ENCODE measurements around the gene RASSF4. TPM values are rescaled to one million over a fixed set of nuclear protein-coding genes. Genes with fewer than 3 reads are reported as not detected.

RASSF4 gene
- total RNA-seq, 1 donor, result 1.1 TPM

DNA sequence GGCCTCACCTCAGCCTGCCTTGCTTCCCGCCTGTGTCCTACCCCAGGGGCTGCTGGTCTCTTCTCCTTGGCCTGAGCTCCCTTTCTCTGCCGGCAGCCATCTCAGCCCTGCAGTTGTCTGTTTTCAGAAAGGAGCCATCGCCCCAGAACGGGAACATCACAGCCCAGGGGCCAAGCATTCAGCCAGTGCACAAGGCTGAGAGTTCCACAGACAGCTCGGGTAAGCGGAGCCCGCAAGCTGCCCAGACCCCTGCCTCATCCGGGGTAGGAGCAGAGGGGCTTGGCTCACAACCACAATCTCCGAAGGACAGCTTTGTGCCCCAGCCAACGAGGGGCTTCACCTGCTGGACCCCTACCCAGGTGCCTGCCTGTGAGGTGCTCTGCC is 24.3 kb downstream of the RASSF4 start:
- no peak for DNase-seq (ENCODE audit: low read depth in 2 of 3, low spot score in 2 of 3)

DNA sequence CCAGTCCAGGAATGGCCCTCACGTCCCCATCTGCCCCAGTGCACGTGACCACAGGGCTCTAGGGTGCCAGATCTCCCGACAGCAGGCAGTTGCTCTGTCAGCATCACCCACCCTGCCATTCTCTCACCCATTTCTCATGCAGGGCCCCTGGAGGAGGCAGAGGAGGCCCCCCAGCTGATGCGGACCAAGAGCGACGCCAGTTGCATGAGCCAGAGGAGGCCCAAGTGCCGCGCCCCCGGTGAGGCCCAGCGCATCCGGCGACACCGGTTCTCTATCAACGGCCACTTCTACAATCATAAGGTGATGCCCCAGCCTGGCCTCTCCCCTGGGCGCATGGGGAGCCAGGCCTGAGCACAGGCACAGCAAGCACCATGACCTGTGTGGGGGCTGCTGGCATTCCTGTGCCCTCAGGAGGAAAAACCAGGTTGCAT is 25.1 kb downstream of the RASSF4 start:
- DNase-seq (ENCODE audit: low read depth in 2 of 3, low spot score in 2 of 3), result no peak

DNA sequence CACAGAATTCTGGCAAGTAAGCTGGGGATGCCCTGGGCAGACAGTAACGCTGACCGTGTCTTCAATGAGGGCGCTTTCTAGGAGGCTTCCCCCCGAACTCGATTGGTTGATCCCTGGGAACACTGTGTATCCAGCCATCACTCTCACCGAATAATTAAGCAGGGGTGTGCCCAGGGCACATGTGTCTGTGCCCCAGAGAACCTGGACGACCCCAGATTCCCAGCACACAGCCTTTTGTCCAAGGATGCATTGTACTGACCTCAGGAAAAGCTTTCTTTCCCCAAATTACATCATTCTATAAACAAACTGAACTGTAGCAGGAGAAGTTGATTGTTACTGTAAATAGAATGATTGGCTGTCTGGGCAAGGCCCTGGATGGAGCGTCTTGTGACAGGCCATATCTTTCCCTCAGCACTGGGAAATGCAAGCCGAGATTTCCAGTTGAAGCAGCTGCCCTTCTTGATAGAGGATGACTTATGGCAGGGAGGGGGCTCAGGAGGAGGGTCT is 25.6 kb downstream of the RASSF4 start:
- no peak for DNase-seq (ENCODE audit: low read depth in 2 of 3, low spot score in 2 of 3)

DNA sequence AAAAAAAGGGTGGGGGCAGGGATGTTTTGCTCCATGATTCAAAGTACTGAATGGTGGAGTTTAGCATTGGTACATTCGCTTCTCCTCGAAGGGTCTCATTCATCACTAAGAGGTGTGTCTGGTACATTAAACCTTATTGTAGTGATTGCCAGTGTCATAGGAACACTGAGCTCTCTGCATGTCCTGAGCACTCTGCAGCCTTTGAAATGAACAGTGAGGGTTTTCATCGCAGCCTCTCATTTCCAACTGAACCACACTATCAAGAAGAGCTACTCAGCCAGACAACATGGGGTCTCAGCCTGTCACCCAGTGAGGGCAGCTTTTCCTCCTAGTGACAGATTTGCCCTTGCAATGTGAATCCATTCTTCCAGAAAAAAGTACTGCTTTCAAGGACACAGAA is 26.6 kb downstream of the RASSF4 start:
- DNase-seq (ENCODE audit: low read depth in 2 of 3, low spot score in 2 of 3), result no peak

DNA sequence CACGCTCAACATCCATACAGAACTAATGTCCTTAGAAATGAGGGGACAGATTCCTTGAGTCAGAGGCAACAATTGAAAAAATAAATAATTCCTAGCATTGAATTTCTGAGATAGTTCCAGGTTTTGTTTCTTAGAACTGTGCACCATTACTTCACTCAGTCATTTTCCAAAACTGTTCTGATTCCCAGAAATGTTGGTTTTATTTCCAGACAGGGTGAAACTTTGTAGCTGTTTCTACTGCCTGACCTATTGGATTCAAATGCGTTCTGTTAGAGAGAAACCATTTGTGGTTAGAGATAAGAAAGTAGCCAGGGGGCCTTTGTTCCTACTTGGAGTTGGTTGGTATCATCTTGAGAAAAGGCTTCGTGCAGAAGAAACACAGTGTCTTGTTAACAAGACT is 27.1 kb downstream of the RASSF4 start:
- DNase-seq (ENCODE audit: low read depth in 2 of 3, low spot score in 2 of 3), result no peak

DNA sequence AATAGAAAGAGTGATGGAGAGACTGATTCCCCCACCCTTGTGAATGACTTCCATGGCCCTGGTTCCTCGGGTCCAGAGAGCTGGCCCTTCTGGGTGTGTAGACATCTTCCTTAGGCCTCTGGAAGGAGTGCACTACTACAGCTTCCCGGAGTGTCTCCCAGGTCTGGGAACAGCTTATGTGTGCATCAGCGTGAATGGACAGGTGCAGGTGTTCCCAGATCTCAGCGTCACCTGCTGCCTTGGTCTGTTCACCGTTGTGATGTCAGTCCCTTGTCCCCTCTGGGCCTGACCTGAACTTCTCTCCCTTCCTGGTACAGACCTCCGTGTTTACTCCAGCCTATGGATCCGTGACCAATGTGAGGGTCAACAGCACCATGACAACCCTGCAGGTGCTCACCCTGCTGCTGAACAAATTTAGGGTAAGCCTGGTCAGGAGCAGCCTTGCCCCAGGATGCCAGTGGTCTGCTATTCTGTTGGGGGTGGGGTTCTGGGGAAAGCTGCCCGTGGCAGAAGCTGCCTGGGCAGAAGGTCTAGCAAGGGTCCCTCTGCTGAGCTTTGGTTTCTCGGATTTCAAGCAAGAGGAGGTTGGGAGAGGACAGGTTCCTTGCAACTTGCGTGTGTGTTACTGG is 29.5 kb downstream of the RASSF4 start:
- DNase-seq (ENCODE audit: low read depth in 2 of 3, low spot score in 2 of 3), result no peak

DNA sequence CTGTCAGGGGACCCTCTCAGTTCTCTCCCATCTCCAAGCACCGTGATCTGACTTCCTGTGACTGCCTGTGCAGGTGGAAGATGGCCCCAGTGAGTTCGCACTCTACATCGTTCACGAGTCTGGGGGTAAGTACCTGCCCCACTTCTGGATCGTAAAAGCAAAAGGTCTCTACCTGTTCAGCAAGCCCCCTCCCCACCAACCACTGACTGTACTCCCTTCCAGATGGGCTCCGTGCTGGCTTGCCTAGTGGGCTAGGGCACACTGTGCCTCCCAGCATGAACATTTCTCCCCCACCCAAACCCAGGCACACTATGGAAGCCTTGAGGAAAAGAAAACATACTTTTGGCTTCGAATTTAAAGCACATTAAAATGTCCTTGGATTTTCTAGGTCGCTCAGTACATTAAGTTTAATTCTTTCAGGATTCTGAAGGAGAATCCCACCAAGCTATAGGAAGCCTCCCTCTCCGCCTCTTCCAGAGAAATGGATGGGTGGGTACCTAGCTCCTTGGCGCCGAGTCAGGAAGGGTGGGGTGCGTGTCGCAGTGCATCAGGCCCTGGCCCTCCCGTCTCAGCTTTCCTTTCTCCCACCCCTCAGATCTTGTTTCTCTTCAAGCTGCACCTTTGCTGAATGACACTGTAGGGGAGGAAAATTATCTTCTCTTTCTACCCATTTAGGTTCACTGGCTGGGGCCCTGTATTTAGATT is 30.1 kb downstream of the RASSF4 start:
- no peak for DNase-seq (ENCODE audit: low read depth in 2 of 3, low spot score in 2 of 3)

DNA sequence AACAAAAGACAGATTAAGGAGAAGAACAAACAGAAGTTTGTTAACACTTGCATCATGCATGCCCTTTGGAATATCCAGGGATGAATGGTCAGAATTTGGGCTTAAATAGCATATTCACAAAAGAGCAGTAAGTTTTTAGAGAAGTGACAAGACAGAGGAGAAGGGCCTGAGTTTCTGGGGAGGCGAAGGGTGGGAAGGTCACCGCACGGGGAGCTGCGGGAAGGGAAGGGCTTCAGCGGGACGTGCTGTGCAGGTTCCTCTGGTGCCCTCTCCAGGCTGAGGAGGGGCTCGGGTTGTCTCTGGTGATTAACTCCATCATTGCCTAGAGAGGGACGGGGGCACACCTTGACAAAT is 30.7 kb downstream of the RASSF4 start:
- DNase-seq (ENCODE audit: low read depth in 2 of 3, low spot score in 2 of 3), result peak in 2 of 3 donors; percentile 62 to 65

DNA sequence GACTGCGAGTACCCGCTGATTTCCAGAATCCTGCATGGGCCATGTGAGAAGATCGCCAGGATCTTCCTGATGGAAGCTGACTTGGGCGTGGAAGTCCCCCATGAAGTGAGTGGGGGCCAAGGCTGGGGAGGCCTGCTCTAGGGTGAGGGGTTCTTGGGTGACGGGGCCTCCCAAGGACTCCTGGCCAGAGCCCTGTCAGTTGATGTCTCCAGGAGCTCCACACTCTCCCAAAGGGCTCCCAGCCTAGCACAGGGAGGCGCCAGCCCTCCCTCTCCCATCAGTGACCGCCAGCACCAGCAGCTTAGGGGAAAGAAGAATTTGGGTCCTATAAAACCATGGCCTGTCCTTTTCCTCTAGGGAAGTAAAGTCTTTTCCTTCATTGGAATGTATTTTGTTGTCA is 31.4 kb downstream of the RASSF4 start:
- no peak for DNase-seq (ENCODE audit: low read depth in 2 of 3, low spot score in 2 of 3)

DNA sequence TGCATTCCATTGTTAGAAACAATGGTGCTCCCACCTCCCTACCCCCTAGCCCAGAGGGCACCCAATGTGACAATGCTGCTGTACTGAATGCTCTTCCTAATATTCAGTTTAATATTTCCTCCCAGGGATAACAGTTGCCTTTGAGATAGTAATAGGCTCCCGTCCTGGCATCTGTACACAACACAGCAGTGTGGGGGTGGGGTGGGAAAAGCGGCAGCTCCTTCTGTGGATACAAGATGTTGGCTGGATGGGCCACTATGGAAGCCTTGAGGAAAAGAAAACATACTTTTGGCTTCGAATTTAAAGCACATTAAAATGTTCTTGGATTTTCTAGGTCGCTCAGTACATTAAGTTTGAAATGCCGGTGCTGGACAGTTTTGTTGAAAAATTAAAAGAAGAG is 32.0 kb downstream of the RASSF4 start:
- DNase-seq (ENCODE audit: low read depth in 2 of 3, low spot score in 2 of 3), result no peak

DNA sequence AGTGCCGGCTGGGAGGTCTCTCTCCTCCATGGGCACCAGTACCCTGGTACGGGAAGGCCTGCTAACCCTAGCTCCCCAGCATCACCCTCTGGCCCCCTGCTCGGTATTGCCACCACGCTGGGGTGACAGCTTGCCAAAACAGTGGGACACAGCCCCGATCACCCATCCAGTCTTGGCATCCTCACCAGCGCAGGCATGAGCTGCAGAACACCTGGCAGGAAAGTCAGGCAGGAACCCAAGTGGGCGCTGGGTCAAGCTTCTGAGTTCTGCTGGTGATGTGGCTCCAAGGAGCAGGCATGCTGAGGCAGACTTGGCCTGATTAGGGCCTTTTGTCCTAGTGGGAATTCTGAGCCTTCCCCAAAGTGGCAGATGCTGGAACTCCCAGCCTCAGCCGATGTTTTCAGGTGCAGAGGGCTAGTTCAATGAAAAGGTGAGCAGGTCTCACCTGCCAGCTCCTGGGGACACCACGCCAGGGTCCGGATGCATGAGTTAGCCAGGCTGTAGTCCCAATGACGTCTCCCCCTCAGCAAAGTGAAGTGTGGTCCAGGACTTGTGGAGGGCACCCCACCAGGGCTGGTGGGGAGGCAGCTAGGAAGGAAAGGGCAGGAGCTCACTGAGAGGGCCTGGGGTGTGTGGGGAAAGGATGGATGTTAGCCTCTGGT is 32.6 kb downstream of the RASSF4 start:
- no peak for DNase-seq (ENCODE audit: low read depth in 2 of 3, low spot score in 2 of 3)

DNA sequence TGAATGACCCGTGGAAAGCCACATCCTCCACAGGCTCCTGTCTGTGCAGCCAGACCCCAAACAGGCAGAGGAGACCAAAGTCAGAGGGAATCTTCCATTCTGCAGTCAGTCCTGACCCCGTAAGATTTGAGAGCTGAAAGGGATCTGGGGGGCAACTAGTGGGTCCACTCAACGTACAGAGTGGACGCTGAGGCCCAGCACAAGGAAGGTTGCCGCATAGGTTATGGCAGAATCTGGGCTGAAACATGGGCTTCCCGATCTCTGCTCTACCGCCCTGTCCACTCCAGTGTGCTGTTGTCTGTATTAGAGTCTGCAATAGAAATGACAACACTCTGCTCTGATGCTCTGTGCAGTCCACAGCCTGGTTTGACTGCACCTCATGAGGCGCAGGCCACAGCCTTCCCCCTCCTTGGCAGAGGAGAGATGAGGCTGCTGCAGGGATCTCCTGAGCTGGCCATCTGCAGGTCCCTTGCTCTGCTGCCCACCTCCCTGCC is 33.2 kb downstream of the RASSF4 start:
- DNase-seq (ENCODE audit: low read depth in 2 of 3, low spot score in 2 of 3), result no peak

DNA sequence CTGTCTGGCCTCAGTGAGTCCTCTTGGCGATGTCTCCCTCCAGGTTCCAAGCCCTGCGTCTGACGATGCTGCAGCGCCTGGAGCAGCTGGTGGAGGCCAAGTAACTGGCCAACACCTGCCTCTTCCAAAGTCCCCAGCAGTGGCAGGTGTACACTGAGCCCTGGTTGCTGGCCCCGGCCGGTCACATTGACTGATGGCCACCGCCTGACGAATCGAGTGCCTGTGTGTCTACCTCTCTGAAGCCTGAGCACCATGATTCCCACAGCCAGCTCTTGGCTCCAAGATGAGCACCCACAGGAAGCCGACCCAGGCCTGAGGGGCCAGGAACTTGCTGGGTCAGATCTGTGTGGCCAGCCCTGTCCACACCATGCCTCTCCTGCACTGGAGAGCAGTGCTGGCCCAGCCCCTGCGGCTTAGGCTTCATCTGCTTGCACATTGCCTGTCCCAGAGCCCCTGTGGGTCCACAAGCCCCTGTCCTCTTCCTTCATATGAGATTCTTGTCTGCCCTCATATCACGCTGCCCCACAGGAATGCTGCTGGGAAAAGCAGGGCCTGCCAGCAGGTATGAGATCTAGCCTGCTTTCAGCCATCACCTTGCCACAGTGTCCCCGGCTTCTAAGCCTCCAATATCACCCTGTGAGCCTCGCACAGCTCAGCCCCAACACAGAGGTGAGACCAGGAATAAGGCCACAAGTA is 33.8 kb downstream of the RASSF4 start:
- no peak for DNase-seq (ENCODE audit: low read depth in 2 of 3, low spot score in 2 of 3)

DNA sequence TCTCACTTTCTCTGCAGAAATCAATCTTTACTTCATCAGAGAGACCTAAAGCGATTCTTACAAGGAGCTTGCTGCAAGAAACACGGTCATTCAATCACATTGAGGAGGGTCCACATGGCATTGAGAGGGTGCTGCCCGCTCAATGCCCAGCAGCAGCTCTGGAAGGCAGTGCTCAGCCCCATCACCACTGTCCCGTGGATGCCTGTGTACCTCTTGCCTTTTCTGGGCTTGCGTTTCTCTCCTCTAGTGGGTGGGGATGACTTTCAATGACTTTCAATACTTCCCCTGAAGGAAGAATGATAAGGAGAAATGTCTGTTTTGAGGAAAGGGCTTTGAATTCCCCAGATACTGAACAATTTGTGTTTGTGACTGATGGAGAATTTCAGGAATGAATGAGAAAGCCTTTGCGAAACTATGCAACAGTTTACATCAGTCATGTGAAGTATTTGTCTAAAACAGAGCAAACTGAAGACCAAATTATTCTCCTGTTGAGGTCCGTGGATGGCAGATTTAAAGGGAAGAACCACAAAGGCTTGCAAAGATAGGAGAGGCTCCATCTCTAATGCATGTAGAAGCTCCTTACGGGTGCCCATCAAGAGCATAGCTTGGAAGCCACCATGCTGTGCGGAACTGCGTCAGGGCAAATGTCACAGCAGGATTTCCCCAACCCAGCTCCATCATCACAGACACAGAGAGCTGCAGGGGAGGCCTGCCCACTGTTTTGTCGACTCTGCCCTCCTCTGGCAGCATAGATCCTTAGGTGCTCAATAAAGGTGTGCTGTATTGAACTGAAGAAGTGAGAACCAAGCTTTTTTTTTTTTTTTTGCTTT is 34.5 kb downstream of the RASSF4 start:
- DNase-seq (ENCODE audit: low read depth in 2 of 3, low spot score in 2 of 3), result no peak

DNA sequence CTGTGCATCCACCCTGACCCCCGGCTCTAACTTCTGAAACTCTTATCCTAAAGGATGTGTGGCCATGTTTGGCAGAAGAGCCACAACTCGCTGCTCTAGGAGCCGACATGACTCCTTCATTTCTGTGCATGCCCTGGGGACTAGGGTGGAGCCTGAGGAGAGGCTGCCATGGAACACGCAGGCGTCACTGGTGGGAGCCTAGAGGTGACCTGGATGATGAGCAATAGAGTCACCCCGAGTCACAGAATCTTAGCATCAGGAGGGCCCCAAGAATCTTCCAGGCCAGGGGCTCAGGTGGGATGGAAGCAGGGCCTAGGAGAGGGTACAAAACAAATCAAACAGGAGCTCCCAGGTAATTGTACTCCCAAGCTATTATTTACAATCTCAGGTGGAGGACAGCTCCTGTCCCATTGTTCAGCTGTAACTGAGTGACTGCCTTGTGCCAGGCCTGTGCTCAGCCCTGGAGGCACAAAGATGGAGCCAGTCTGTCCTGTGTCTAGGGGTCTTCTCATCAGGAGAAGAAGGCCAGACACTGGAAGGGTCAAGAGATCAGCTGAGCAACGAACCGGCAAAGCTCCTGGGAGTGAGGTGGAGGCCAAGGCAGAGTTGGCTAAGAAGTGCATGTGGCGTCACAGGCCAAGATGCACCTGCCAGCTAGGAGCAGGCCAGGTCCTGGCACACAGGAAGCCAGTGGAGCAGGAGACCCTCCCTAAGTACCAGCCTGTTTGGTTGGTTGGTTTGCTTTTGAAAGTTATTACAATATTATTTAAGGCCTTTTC is 35.3 kb downstream of the RASSF4 start:
- no peak for DNase-seq (ENCODE audit: low read depth in 2 of 3, low spot score in 2 of 3)

DNA sequence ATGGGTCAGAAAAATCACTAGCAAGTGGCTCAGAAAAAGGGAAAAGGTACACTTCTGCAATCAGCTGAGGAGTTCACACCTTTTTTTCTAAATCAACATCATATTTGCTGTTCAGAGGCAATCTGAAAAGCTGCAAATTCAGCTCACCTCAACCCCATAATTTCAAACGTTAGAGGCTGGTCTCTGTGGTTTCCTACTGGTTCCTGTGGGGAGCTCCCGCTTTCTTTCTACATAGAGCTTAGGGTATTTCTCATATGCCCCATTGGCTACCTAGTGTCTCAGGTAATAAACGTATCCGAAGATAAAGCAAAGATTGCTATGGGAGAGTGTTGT is 35.9 kb downstream of the RASSF4 start:
- DNase-seq (ENCODE audit: low read depth in 2 of 3, low spot score in 2 of 3), result no peak

DNA sequence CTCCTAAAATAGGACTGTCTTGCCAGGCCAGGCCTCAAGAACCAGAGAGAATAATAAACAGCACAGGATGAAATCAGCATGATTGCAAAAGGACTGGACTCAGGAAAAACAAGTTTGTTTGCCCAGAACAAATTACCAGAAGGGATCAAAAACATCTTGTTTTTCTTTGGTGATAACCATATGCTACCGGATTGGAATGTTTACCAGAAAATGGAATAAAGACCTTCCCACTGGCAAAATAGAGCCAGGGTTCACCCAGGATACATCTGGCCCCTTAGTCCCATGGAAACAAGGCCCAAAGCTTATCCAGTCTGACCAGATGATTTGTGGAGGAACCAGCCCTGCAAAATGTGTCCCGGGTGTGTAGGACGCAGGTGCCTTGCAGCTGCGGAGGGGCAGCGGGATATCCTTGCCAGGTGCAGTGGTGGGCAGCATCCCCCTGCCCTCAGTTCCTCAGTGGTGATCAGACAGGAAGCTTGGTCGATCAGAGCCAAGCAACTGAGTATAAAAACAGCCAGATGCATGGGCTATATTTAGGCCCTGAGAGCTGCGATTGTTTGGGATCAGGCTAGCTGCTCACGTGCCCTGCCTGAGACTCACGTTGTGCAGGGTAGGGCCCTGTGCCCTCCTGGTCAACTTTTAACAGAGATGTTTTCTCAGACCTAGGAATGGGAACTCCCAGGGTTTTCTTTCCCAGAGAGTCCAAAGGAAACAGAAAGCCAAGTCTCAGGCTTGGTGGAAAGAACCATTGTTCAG is 36.5 kb downstream of the RASSF4 start:
- DNase-seq (ENCODE audit: low read depth in 2 of 3, low spot score in 2 of 3), result peak in 1 of 3 donors; percentile 84

DNA sequence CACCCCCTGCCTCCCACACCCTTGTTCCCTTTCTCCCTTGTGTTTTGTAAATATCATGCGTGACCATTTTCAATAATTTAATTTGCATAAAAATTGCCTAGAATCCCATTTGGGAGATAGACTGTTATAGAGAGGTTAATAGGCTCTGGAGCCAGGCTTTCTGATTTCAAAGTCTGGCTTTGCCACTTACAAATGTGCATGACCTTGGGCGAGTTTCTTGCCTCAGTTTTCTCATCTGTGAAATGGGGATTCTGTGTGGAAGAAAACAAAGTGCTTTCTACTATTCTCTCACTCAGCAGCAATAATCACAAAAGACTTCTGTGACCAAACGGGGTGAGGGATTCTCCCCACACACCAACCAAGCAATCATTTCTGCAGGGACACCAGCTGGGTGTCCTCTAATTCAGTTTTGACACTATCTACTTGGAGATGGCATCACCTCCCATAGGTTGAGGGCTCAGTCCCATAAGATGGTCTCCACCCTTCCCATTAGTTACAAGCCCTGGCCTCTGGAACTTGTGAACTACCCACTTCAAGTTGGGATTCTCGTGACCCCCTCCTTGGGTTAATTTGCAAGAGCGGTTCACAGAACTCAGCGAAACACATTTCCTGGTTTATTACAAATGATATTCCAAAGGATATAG is 37.6 kb downstream of the RASSF4 start:
- DNase-seq (ENCODE audit: low read depth in 2 of 3, low spot score in 2 of 3), result no peak
